ENCODE data around the gene RNF212. TPM values are rescaled to one million over a fixed set of nuclear protein-coding genes. Genes with fewer than 3 reads are reported as not detected.

Gene RNF212, protein sequence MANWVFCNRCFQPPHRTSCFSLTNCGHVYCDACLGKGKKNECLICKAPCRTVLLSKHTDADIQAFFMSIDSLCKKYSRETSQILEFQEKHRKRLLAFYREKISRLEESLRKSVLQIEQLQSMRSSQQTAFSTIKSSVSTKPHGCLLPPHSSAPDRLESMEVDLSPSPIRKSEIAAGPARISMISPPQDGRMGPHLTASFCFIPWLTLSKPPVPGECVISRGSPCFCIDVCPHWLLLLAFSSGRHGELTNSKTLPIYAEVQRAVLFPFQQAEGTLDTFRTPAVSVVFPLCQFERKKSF
- total RNA-seq (2022; extraction: Qiagen RNA extraction) = 1.4 to 2.8 TPM (median 2.4 TPM) in 5 replicates

DNA sequence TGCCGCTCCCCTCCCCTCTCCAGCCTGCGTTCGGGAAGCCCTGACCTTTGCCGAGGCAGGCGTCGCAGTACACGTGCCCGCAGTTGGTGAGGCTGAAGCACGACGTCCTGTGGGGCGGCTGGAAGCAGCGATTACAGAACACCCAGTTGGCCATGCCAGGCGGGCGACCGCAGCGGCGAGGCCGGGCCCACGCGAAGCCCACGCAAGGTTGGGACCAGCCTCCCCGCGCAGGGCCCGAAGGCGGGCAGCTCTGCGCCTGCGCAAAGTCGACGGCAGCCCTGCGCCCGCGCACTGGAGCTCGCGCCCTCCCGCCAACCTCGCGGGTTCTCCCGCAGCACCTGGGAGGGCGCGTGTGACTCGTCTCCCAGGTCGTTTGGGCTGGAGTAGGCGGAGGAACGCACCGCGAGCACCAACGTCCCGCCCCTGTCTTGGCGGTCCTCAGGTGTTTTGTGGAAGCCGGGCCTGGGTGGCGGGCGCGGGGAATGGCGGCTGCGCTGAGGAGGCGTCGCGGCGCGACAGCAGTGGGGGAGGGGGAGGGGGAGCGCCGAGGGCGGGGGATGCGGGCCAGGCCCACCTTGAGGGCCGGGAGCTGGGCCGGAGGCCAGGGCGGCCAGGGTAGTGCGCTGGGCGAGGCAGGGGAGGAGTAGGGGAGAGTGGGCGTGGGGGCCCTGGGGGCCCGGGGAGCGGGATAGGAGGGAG lies at the start of gene RNF212:
RNF212 (minus strand) TSS at position 254 of the 699 bp plus-strand sequence; CDS start at position 154, 100 bp downstream.

Other genes with a start within 250 kb of the RNF212 start
- 35.5 to 50.3 TPM (median 45.9 TPM) in 5 replicates for gene GAK, start 181.2 kb downstream of the RNF212 start, total RNA-seq (2022; extraction: Qiagen RNA extraction)
- gene TMEM175, start 181.1 kb downstream of the RNF212 start, total RNA-seq (2022; extraction: Qiagen RNA extraction) = 8.6 to 13.9 TPM (median 9.9 TPM) in 5 replicates
- 4.9 to 7.9 TPM (median 6.6 TPM) in 5 replicates for gene DGKQ, start 140.0 kb downstream of the RNF212 start, total RNA-seq (2022; extraction: Qiagen RNA extraction)
- gene IDUA, start 126.5 kb downstream of the RNF212 start, total RNA-seq (2022; extraction: Qiagen RNA extraction) = 7.4 to 11.7 TPM (median 10.3 TPM) in 5 replicates
- 0.14 to 0.44 TPM (median 0.17 TPM) in 5 replicates for gene SLC26A1, start 120.2 kb downstream of the RNF212 start, total RNA-seq (2022; extraction: Qiagen RNA extraction)
- 14.6 to 20.3 TPM (median 19.4 TPM) in 5 replicates for gene FGFRL1, start 101.9 kb downstream of the RNF212 start, total RNA-seq (2022; extraction: Qiagen RNA extraction)
- 0.31 to 1.0 TPM (median 0.39 TPM) in 5 replicates for gene SPON2, start 59.0 kb upstream of the RNF212 start, total RNA-seq (2022; extraction: Qiagen RNA extraction)
- 77.7 to 93.8 TPM (median 82.9 TPM) in 5 replicates for gene CTBP1, start 135.6 kb upstream of the RNF212 start, total RNA-seq (2022; extraction: Qiagen RNA extraction)
- gene MAEA, start 176.3 kb upstream of the RNF212 start, total RNA-seq (2022; extraction: Qiagen RNA extraction) = 57.3 to 62.4 TPM (median 61.3 TPM) in 5 replicates
- gene UVSSA, start 233.6 kb upstream of the RNF212 start, total RNA-seq (2022; extraction: Qiagen RNA extraction) = 4.4 to 4.9 TPM (median 4.5 TPM) in 5 replicates

Measured in A549 treated with Hydrocortisone at 1 μM for 4 hours (cell line).